IPS DF 19.7 (cell line): ENCODE data around the gene EGFL7.
"Not testable (repeated sequence)": the region's sequence is repeated elsewhere in the genome, so short reads cannot be mapped to it uniquely, and the experiment has no call there.

Experiments used
- DNase-seq: peaks from one replicate; pipeline ENCODE4 v3.0.0-alpha.2; 2013; ENCODE audit warnings: low read depth, low spot score

The EGFL7 gene

GRCh38 chr9:136697146-136697820, 34.6 kb downstream of the EGFL7 start:
- no peak for DNase-seq

GRCh38 chr9:136697821-136698526, 35.3 kb downstream of the EGFL7 start:
- no peak for DNase-seq

DNA sequence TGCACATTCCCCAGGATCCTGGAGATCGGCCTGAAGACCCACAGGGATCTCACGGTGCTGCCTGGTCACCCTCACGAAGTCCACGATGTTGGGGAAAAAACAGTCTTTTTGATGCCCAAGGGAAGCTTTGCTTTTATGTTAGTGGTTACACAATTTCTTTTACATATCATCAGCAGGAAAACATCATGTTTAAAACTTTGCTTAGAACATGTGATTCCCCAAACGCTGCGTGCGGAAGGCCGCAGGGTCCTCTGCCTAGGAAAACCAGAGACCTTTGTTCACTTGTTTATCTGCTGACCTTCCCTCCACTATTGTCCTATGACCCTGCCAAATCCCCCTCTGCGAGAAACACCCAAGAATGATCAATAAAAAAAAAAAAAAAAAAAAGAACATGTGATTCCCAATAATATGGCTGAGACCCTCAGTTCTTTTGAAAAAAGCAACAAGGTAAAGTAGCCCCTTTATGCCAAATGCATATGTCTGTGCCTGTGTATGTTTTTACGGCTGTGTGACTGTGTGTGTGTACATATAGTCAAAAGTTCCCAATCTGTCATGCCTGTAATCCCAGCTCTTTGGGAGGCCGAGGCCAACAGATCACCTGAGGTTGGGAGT, 36.0 kb downstream of the EGFL7 start:
- DNase-seq = no peak

- no peak for DNase-seq
Observed at GRCh38 chr9:136700304-136700703, 37.6 kb downstream of the EGFL7 start.

DNA sequence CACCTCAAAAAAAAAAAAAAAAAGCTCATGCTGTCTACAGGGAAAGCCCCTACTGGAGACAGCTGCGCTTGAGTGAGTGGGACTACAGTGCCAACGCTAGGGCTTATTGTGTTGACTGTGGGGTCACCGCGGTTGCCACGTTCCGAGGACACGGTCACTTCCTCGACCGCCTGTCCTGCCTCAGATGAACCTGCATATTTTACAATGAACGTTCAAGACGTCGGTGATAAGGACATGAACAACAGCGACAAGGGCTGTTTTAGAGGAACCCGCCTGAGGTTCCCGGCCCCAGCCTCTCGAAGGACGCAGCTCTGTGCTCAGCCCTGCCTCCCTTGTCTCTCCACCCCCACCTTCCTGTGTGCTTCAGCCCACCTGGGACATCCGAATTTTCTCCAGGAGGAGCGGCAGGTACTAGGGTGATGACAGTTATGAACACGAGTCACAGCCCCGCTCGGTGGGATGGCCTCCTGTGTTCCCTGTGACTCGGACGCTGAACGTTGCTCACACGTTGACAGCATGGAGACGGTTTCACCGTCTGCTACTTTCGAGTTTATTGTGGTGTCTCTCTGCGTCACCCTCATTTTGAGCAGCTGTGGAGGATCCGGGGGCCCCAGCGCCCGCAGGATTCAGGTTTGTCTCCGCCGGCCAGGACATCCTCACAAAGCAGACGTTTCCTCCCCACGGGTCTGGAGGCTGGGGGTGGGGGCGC, 38.4 kb downstream of the EGFL7 start:
- no peak for DNase-seq

DNA sequence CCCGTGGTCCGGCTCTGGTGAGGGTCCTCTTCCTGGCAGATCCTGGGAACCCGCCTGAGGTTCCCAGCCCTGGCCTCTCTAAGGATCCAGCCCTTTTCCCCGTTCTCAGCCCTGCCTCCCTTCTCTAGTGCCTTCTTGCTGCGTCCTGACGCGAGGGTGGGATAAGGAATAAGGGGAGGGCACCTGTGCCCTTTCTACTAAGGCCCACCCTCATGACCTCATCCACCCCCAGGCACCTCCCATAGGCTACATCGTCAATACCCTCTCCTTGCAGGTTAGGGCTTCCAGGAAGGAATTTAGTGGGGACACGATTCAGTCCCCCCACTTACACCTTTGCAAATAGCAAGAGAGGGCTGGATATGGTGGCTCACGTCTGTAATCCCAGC, 38.9 kb downstream of the EGFL7 start:
- DNase-seq = no peak

DNA sequence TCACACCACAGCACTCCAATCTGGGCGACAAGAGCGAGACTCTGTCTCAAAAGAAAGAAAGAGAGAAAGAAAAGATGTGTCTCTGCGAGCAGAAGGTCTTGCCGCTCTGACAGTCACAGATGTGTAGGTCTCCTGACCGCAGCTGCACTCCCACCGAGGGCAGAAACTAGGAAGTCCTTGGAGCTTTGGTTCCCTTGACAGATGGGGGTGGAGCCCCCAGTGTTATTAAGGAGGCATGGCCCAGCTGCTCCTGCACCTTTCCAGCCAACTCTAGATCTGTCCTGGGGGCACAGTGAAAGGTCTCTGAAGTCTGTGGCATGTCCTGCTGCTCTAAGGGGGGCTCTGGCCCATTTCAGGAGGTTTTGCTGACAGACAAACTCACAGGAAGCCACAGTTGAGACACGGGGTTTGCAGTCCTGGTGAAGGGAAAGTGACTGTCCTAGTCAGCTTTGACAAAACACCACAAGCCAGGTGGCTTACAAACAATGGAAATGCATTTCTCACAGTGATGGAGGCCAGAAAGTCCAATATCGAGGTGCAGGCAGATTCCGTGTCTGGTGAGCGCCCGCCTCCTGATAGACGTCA, 40.7 kb downstream of the EGFL7 start:
- DNase-seq = no peak

- not testable (repeated sequence) for DNase-seq
Observed at GRCh38 chr9:136704741-136705140, 42.0 kb downstream of the EGFL7 start.

DNA sequence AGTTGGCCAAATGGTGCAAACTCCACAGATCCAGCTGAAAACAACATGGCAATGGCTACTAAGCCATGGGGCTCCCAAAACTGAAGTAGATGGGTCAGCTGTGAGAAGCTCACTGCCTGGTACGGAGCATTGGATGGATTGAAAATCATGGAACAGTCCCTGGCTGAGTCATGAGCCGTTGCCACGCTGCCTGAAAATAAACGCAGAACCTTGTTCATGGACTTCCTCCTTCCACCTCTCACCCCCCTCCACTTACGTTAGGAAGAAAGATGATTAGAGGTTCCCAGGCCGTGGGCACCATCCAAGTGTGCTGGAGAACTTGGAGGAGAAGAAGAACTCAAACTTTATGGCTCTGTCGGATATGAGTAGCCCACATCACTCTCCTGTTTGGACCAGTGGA, 42.8 kb downstream of the EGFL7 start:
- DNase-seq = no peak

- DNase-seq = no peak
Observed at GRCh38 chr9:136707011-136707410, 44.3 kb downstream of the EGFL7 start.

- no peak for DNase-seq
Observed at GRCh38 chr9:136707849-136708517, 45.3 kb downstream of the EGFL7 start.

DNA sequence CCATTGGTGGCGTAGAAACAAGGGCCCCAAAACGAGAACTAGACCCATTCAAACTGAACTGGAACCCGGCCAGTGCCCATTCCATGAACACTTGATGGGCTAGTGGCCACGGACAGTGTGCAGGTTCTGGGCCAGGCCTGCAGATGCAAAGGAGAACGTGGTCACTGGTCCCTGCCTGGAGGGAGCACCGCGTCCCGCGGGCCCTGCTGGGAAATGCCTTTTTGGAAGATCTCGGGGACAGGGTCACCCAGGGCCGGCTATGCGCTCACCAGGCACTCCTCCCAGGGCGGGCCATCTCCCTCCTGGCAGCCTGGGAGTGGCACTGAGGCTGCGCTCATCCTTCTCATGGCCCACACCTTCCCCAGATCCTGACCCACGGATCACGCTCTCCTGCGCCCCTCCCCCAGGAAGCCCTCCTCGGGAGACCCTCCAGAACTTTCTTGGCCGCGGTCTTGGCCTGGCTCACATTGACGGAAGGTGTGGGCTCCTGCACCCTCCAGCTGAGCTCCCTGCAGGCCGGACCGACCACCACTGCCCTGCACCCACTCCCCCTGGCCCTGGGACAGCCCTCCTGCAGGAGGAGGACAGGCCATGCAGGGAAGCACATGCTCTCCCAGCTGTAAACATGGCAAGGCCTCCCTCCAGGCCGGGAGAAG, 46.9 kb downstream of the EGFL7 start:
- no peak for DNase-seq

GRCh38 chr9:136710543-136710942, 47.8 kb downstream of the EGFL7 start:
- DNase-seq = no peak

- DNase-seq = not testable (repeated sequence)
Observed at GRCh38 chr9:136711219-136711648, 48.5 kb downstream of the EGFL7 start.

DNA sequence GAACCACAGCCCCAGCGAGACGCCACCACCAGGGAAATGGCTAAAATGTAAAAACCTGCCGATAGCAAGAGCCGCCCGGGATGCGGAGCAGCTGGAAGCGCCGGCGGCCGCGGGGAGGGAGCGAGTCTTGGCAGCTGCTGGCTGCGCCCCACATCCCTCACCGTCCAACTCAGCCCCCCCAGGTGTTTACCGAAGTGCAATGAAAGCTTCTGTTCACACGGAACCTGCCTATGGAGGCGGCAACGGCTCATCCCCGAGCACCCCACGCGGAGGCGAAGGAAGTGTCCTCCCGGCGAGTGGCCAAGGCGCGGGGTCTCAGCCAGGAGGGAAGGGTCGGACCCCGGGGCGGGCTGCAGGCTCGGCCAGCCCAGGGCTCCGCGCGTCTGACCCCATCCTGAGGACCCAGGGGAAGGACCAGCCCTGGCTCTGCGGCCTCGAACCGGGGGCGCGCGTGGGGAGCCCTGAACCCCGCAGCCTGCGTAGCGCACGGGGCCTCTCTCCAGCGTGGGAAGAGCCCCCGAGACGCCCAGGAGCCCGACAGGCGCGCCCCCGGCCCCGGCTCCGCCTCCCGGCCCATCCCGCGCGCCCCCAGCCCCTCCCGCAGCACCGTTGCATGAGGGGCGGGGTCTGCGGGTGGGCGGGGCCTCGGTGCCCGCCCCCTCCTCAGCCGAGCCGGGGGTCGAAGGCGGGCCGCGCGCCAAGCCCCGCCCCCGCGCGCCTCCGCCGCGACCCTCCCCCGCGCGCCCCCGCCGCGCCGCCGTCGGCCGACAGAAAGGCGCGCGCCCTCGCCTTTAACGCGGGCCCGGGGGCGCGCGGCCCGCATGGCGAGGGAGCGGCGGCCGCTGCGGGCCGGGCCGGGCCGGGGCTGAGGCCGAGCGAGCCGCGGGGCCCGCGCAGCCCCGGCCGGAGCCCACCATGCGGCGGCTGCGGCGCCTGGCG, 49.3 kb downstream of the EGFL7 start, which contains the start of gene DIPK1B:
TSS of gene DIPK1B (plus strand) at position 822 of the 939 bp plus-strand sequence. CDS start at position 916, 94 bp downstream.
- no peak for DNase-seq

- no peak for DNase-seq
Observed at GRCh38 chr9:136712690-136713544, 50.2 kb downstream of the EGFL7 start.

DNA sequence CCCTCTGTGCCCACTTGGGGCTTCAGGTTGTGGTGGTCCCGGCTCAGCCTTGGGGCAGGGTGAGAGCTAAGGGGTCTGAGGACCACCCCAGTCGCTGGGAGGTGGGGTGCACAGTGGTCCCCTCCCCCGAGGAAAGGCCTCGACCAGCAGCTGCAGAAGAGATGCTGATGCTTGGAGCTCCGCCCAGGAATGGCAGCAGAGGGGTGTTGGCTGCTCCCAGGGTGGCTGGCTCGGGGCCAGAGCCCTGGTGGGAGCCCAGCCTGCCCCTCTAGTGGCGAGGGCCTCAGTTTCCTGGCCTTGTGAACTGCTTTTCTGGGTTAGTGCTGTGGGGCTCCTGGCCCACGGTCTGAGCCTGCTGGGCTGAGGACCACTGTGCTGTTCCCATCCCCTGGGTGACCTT, 50.8 kb downstream of the EGFL7 start:
- no peak for DNase-seq

GRCh38 chr9:136714096-136714892, 51.6 kb downstream of the EGFL7 start:
- no peak for DNase-seq
